NT2/D1 (cell line): Measurements from ENCODE around the gene NDUFV2.
"Not testable (repeated sequence)": the region's sequence is repeated elsewhere in the genome, so short reads cannot be mapped to it uniquely, and the experiment has no call there.

Source experiments
- DNase-seq: peaks from one replicate; pipeline ENCODE4 v3.0.0-alpha.2; 2011; ENCODE audit warnings: low read depth, low spot score
- H3K27me3 ChIP-seq: 2 replicates; pipeline ENCODE4 v1.6.0; 2011; ENCODE audit warnings: mild to moderate bottlenecking; ENCODE audit not compliant: insufficient read length, insufficient read depth
- H3K36me3 ChIP-seq: 2 replicates; pipeline ENCODE4 v1.6.1; 2011; ENCODE audit warnings: mild to moderate bottlenecking, low read length, mixed read lengths; ENCODE audit not compliant: insufficient read depth, insufficient read length
- H3K4me1 ChIP-seq: 2 replicates; pipeline ENCODE4 v1.5.1; 2011; ENCODE audit not compliant: insufficient read depth, insufficient read length
- H3K4me3 ChIP-seq: 2 replicates; pipeline ENCODE4 v1.5.1; 2011; ENCODE audit warnings: low read depth; ENCODE audit not compliant: insufficient read length
- H3K9ac ChIP-seq: 2 replicates; pipeline ENCODE4 v1.6.0; 2011; ENCODE audit warnings: low read depth; ENCODE audit not compliant: insufficient read length
- H3K9me3 ChIP-seq: 2 replicates; pipeline ENCODE4 v1.5.1; 2011; ENCODE audit warnings: mild to moderate bottlenecking, low read length; ENCODE audit not compliant: insufficient read depth
- SUZ12 ChIP-seq: IDR thresholded peaks from 2 replicates; pipeline ENCODE4 v1.6.1; 2011; ENCODE audit not compliant: insufficient read length, insufficient read depth; ENCODE audit errors: extremely low read depth
- YY1 ChIP-seq: IDR thresholded peaks from 2 replicates; pipeline ENCODE4 v1.6.1; 2011; ENCODE audit not compliant: insufficient read length, insufficient read depth
- ZNF274 ChIP-seq: IDR thresholded peaks from 2 replicates; pipeline ENCODE4 v1.6.1; 2011; ENCODE audit warnings: mild to moderate bottlenecking, low read depth, low read length

The NDUFV2 gene

DNA sequence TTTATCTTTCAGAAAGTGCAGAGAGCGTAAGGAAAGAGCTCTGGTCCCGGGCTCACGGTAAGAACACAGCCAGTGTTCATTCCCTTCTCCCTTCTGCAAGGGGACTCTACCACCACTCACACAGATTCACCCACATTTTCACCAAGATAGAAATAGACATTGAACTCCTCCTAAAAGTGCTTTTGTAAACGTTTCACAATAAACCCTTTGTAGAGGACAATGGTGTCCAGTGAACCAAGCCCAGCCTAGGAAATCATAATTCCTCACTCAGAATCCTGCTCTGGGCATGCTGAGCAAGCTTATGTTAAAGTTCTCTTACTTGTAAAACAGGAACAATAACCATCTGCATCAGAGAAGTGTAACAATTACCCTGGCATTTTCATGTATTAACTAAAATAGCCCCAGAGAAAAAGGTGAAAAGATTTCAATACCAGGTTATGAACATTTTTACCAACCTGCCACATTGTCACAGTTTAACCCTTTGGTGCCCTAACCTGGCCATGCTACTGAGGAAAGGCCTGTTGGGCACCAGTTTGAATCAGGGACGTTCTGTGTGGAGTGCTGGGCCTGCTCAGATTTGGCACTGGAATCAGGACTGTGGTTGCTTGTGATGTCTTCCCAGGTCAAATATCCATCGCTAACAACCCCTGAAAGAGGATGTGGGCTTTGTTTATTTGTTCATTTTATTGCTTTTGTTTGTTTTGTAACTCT is 22.5 kb upstream of the NDUFV2 start:
- Histone ChIP-seq H3K36me3 (no peaks in the 10 kb centered on the region), H3K9ac (no peak overlapping the region), H3K4me3 (no peak overlapping the region), H3K27me3 (no peaks in the 10 kb centered on the region), H3K4me1 (no peaks in the 10 kb centered on the region), H3K9me3 (no peaks in the 10 kb centered on the region)
- no peak for DNase-seq
- no peak for TF ChIP-seq SUZ12
- no peak for TF ChIP-seq ZNF274
- no peak for TF ChIP-seq YY1

DNA sequence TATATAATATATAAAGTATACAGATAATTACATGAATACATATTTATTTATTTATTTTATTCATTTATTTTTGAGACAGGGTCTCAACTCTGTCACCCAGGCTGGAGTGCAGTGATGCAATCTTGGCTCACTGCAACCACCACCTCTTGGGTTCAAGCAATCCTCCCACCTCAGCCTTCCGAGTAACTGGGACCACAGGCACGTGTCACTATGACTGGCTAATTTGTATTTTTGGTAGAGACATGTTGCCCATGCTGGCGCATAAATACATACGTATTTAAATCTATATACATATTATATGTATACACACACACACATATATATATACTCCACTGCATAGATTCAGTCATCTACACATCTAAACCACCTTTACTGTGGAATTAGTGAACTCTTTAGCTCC is 20.6 kb upstream of the NDUFV2 start:
- Histone ChIP-seq H3K36me3 (no peaks in the 10 kb centered on the region), H3K9ac (no peak overlapping the region), H3K4me3 (no peak overlapping the region), H3K4me1 (no peaks in the 10 kb centered on the region), H3K9me3 (no peaks in the 10 kb centered on the region), H3K27me3 (no peaks in the 10 kb centered on the region)
- no peak for DNase-seq
- TF ChIP-seq ZNF274 = no peak
- TF ChIP-seq YY1 = no peak
- TF ChIP-seq SUZ12 = no peak

GRCh38 chr18:9082711-9083510 is 19.6 kb upstream of the NDUFV2 start:
- Histone ChIP-seq H3K4me1 (no peaks in the 10 kb centered on the region), H3K4me3 (no peak overlapping the region), H3K36me3 (no peaks in the 10 kb centered on the region), H3K27me3 (no peaks in the 10 kb centered on the region), H3K9ac (no peak overlapping the region), H3K9me3 (no peaks in the 10 kb centered on the region)
- TF ChIP-seq YY1 (no peak), SUZ12 (no peak), ZNF274 (no peak)
- DNase-seq = no peak

DNA sequence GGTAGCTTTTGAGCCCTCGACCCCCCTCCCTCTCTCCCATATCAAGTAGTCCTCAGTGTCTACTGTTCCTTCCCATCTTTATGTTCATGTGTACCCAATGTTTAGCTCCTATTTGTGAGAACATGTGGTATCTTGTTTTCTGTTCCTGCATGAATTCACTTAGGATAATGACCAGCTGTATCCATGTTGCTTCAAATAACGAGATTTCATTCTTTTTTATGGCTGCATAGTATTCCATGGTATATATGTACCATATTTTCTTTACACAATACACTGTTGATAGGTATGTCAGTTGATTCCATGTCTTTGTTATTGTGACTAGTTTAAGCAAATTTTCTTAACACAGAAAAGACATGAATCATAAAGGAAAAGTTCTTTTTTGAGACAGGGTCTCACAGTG is 16.5 kb upstream of the NDUFV2 start:
- Histone ChIP-seq H3K9me3 (no peaks in the 10 kb centered on the region), H3K27me3 (no peaks in the 10 kb centered on the region)
- TF ChIP-seq ZNF274 = no peak

DNA sequence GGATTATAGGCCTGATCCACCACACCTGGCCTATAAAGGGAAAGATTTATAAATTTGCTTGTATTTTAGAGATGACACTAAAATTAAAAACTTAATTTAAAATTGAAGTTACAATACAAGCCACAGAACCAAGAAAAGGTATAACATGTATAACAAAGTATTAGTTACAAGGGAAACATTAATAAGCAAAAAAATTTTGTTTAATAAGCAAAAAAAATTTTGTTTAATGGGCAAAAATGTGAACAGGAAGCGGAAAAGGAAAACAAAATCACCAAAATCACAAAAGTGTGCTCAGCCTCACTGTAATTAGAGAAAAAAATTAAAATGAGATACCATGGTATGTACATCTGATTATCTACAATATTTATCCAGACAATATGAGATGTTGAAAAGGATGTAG is 15.9 kb upstream of the NDUFV2 start:
- H3K9me3 ChIP-seq = no peaks in the 10 kb centered on the region
- H3K4me3 ChIP-seq = no peak overlapping the region
- H3K36me3 ChIP-seq = no peaks in the 10 kb centered on the region
- H3K4me1 ChIP-seq = no peaks in the 10 kb centered on the region
- H3K27me3 ChIP-seq = no peaks in the 10 kb centered on the region
- H3K9ac ChIP-seq = no peak overlapping the region
- TF ChIP-seq YY1 (no peak), SUZ12 (no peak), ZNF274 (no peak)
- no peak for DNase-seq

More for the DNA sequence above, 16.5 kb upstream of the NDUFV2 start:
- H3K36me3 ChIP-seq = no peaks in the 10 kb centered on the region
- H3K4me3 ChIP-seq = no peak overlapping the region
- DNase-seq = no peak
- no peak overlapping the region for H3K9ac ChIP-seq
- no peaks in the 10 kb centered on the region for H3K4me1 ChIP-seq

GRCh38 chr18:9087144-9087543 is 15.4 kb upstream of the NDUFV2 start:
- H3K27me3 ChIP-seq = no peaks in the 10 kb centered on the region
- H3K9ac ChIP-seq = no peak overlapping the region
- TF ChIP-seq SUZ12 (no peak), YY1 (no peak), ZNF274 (no peak)
- no peaks in the 10 kb centered on the region for H3K36me3 ChIP-seq
- H3K9me3 ChIP-seq = no peaks in the 10 kb centered on the region
- H3K4me3 ChIP-seq = no peak overlapping the region
- DNase-seq = no peak
- H3K4me1 ChIP-seq = no peaks in the 10 kb centered on the region

DNA sequence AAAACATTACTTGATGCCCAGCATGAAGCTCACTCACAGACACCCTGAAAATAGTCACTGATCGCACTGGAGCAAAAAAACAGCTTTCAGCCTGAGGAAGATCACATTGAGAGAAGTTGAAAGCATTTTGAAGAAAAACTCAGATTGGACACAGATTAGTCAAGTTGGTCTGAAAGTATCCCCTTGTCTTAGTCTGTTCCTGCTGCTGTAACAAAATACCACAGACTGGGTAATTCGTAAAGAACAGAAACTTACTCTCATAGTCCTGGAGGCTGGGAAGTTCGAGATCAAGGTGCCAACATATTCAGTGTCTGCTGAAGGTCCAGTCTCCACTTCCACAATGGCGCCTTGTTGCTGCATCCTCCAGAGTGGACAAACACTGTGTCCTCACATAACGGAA is 14.2 kb upstream of the NDUFV2 start:
- Histone ChIP-seq H3K4me1 (no peaks in the 10 kb centered on the region), H3K27me3 (no peaks in the 10 kb centered on the region)
- no peak for TF ChIP-seq YY1
- TF ChIP-seq ZNF274 = no peak
- no peak for TF ChIP-seq SUZ12

GRCh38 chr18:9088727-9089126 is 13.8 kb upstream of the NDUFV2 start:
- not testable (repeated sequence) for H3K27me3 ChIP-seq, H3K36me3 ChIP-seq, H3K9me3 ChIP-seq, H3K4me3 ChIP-seq, H3K4me1 ChIP-seq, H3K9ac ChIP-seq, DNase-seq

More for the DNA sequence above, 14.2 kb upstream of the NDUFV2 start:
- Histone ChIP-seq H3K9ac (no peak overlapping the region), H3K4me3 (no peak overlapping the region), H3K9me3 (no peaks in the 10 kb centered on the region), H3K36me3 (no peaks in the 10 kb centered on the region)
- DNase-seq = no peak
